HFFc6 (cell line): ENCODE measurements around the gene SLC15A3. TPM values are rescaled to one million over a fixed set of nuclear protein-coding genes. Genes with fewer than 3 reads are reported as not detected.

ENCODE experiments used
- DNase-seq: peaks from one replicate; pipeline ENCODE4 v3.0.0-alpha.2; 2018
- H3K27ac Mint-ChIP-seq: 2 replicates; pipeline ENCODE4 v1.8.0; 2020; ENCODE audit warnings: mild to moderate bottlenecking, mixed read lengths
- H3K27me3 Mint-ChIP-seq: 2 replicates; pipeline ENCODE4 v1.8.0; 2021; ENCODE audit warnings: mild to moderate bottlenecking, moderate library complexity, mixed read lengths; ENCODE audit not compliant: insufficient read depth
- H3K36me3 Mint-ChIP-seq: 2 replicates; pipeline ENCODE4 v1.8.0; 2021; ENCODE audit warnings: low read depth, mixed read lengths
- H3K4me1 Mint-ChIP-seq: 2 replicates; pipeline ENCODE4 v1.8.0; 2020; ENCODE audit warnings: low read depth, mixed read lengths
- H3K4me3 Mint-ChIP-seq: 2 replicates; pipeline ENCODE4 v1.8.0; 2020; ENCODE audit warnings: mild to moderate bottlenecking, moderate library complexity, mixed read lengths
- H3K9me3 Mint-ChIP-seq: 2 replicates; pipeline ENCODE4 v1.8.0; 2020; ENCODE audit warnings: mild to moderate bottlenecking, mixed read lengths
- total RNA-seq, 6 experiments: library from RNA; stranded (reverse); fragmentation: NEBNext Ultra II Directional; extraction: Animal tissue kit (Norgen Biotek cat#: 25700); gene quantifications; 2 replicates in 1 of 6; 3 replicates in 5 of 6; pipeline ENCODE4 v1.2.3, GENCODE V29; 2021
- TF ChIP-seq, protein P1 (sequence below): fragments of 200-600 bp; sonication (generic); IDR thresholded peaks from 2 replicates; pipeline ENCODE4 v1.5.0; 2021; ENCODE audit warnings: antibody characterized with exemption, mild to moderate bottlenecking

The SLC15A3 gene
- total RNA-seq, 6 experiments from 2014 or later = 2.7 to 6.6 (median 3.4) TPM

DNA sequence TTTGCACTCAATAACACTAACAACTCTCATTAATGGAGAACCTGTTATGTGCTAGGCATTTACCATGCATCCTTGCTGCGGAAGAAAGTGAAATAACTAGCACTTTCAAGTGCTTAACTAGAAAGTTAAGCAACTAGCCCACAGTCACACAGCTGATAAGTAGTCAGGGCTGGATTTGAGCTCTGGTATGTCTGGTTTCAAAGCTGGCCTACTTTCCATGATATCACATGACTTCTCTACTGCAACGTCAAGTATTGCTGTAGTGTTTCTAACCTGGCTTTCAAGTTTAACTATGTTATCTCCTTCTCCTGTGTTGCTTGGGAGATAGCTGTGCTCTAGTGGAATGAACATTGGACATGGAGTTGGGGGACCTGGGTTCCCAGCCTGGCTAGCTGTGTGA lies 12.1 kb downstream of the SLC15A3 start:
- H3K9me3 Mint-ChIP-seq = no peaks in the 10 kb centered on the region
- H3K4me3 Mint-ChIP-seq = no peak overlapping the region
- H3K36me3 Mint-ChIP-seq = no peaks in the 10 kb centered on the region; the same call in 1 of the 2 replicates
- no peaks in the 10 kb centered on the region for H3K4me1 Mint-ChIP-seq
- TF ChIP-seq, protein P1, sequence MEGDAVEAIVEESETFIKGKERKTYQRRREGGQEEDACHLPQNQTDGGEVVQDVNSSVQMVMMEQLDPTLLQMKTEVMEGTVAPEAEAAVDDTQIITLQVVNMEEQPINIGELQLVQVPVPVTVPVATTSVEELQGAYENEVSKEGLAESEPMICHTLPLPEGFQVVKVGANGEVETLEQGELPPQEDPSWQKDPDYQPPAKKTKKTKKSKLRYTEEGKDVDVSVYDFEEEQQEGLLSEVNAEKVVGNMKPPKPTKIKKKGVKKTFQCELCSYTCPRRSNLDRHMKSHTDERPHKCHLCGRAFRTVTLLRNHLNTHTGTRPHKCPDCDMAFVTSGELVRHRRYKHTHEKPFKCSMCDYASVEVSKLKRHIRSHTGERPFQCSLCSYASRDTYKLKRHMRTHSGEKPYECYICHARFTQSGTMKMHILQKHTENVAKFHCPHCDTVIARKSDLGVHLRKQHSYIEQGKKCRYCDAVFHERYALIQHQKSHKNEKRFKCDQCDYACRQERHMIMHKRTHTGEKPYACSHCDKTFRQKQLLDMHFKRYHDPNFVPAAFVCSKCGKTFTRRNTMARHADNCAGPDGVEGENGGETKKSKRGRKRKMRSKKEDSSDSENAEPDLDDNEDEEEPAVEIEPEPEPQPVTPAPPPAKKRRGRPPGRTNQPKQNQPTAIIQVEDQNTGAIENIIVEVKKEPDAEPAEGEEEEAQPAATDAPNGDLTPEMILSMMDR = no peak
- no peak for DNase-seq
- H3K27ac Mint-ChIP-seq = no peak overlapping the region
- H3K27me3 Mint-ChIP-seq = peaks cover 13% of the 10 kb centered on the region

DNA sequence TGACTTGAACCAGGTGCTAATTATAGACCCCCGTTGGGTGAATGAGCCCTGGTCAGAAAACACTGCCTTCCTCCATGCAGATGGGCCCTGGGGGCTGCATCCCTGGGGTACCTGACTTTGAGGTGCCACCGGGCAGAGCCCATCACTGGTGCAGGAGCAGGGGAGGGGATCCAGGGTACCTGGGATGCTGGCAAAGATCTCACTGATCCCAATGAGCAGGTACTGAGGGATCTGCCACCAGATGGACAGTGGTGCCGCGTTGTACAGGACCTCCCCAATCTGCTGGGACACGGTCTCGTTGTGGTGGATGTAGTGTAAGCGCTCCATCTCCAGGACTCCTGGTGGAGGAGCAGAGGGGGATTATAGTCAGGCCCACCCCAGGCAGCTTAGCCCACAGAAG lies 12.7 kb downstream of the SLC15A3 start:
- no peak overlapping the region for H3K4me3 Mint-ChIP-seq
- DNase-seq = no peak
- peaks cover 13% of the 10 kb centered on the region for H3K27me3 Mint-ChIP-seq
- no peak overlapping the region for H3K27ac Mint-ChIP-seq
- TF ChIP-seq, protein P1 = no peak
- H3K36me3 Mint-ChIP-seq = no peaks in the 10 kb centered on the region
- H3K9me3 Mint-ChIP-seq = no peaks in the 10 kb centered on the region
- no peaks in the 10 kb centered on the region for H3K4me1 Mint-ChIP-seq

DNA sequence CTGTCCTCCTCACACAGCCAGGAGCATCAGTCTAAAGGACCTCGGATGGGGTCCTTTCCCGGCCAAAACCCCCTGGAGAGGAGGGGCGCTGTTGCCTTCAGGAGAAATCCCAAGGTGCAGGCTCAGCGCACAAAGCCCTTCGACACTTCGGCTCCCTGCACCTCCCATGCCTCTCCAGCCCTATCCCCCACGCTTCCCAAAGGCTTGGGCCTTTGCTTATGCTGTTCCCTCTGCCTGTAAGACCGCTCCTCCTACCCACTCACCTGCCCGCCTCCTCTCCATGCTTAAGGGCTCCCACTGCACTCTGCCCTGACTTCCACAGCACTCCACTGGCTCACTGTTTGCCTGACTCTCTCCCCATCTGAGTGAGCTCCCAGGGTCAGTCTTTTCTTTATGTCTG lies 13.5 kb downstream of the SLC15A3 start:
- Mint-ChIP-seq H3K27me3 (peaks cover 13% of the 10 kb centered on the region), H3K4me1 (no peaks in the 10 kb centered on the region), H3K27ac (no peak overlapping the region), H3K36me3 (no peaks in the 10 kb centered on the region), H3K4me3 (no peak overlapping the region), H3K9me3 (no peaks in the 10 kb centered on the region)
- TF ChIP-seq, protein P1 = no peak
- no peak for DNase-seq

DNA sequence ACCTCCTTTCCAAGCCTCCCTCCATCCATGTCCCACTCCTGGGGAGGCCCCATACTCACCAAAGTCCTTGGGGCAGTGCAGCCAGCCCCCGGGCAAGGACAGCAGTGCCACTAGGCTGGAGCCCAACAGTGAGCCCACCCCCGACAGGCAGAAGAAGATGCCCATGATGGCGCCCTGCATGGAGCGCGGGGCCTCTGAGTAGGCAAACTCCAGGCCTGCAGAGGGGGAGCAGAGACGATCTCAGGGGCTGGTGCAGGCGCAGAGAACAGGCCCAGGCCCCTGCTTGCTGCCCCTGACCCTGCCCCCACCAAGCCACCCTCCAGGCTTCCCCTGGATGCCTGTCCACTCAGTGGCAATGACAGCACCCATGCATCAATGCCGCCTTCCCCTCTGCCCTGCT lies 14.2 kb downstream of the SLC15A3 start:
- H3K4me3 Mint-ChIP-seq = no peak overlapping the region
- DNase-seq = no peak
- no peaks in the 10 kb centered on the region for H3K9me3 Mint-ChIP-seq
- no peak overlapping the region for H3K27ac Mint-ChIP-seq
- no peaks in the 10 kb centered on the region for H3K4me1 Mint-ChIP-seq
- no peaks in the 10 kb centered on the region for H3K36me3 Mint-ChIP-seq
- peaks cover 13% of the 10 kb centered on the region for H3K27me3 Mint-ChIP-seq
- TF ChIP-seq, protein P1 = no peak

DNA sequence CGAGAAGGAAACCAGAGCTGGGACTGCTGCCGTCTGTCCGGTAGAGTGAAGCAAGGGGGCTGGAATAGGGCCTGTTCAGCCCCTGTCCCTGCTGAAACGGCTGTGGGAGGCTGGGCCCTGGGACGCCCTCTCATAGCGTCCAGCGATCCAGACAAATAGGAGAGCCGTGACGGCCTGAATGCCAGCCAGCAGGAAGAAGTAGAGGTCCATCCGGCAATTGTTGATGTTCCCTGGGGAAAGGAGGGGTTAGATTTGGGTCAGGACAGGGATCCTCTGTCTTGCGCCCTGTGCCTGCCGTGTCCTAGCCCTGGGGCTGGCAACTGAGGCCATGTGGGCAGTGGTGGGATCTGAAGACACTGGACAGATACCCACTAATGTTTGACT lies 14.8 kb downstream of the SLC15A3 start:
- Mint-ChIP-seq H3K27me3 (peaks cover 13% of the 10 kb centered on the region), H3K9me3 (no peaks in the 10 kb centered on the region), H3K4me3 (no peak overlapping the region), H3K27ac (no peak overlapping the region), H3K4me1 (no peaks in the 10 kb centered on the region), H3K36me3 (no peaks in the 10 kb centered on the region)
- TF ChIP-seq, protein P1 = no peak
- DNase-seq = no peak

DNA sequence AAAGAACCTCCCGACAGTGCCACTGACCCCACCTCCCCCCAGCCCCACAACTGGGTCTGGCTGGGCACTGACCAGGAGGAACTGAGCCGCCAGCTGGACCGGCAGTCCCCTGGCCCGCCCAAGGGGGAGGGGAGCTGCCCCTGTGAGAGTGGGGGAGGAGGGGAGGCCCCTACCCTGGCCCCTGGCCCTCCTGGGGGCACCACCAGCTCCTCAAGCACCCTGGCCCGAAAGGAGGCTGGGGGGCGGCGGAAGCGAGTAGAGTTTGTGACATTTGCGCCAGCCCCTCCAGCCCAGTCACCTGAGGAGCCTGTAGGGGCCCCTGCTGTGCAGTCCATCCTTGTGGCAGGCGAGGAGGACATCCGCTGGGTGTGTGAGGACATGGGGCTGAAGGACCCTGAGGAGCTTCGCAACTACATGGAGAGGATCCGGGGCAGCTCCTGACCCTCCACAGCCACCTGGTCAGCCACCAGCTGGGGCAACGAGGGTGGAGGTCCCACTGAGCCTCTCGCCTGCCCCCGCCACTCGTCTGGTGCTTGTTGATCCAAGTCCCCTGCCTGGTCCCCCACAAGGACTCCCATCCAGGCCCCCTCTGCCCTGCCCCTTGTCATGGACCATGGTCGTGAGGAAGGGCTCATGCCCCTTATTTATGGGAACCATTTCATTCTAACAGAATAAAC lies 15.4 kb downstream of the SLC15A3 start:
- TF ChIP-seq, protein P1 = no peak
- Mint-ChIP-seq H3K9me3 (no peaks in the 10 kb centered on the region), H3K27me3 (peaks cover 11% of the 10 kb centered on the region), H3K4me1 (no peaks in the 10 kb centered on the region), H3K4me3 (no peak overlapping the region), H3K36me3 (no peaks in the 10 kb centered on the region), H3K27ac (no peak overlapping the region)
- no peak for DNase-seq
